SU-DHL-6 (cell line): ENCODE results near the gene BRD9.

Source experiments
- EZH2phosphoT487 ChIP-seq: fragments of 200-600 bp; sonication (generic), shearing (Covaris generic); conservative IDR thresholded peaks from 2 replicates; pipeline ENCODE4 v1.6.1; 2018; ENCODE audit warnings: mild to moderate bottlenecking, antibody characterized with exemption, low read length, moderate library complexity, mixed read lengths
- TF ChIP-seq, protein P1 (sequence below): fragments of 200-600 bp; sonication (generic); IDR thresholded peaks from one replicate; pipeline ENCODE4 v1.5.1; 2017; ENCODE audit warnings: antibody characterized with exemption, mild to moderate bottlenecking, low read length, moderate library complexity; ENCODE audit not compliant: insufficient read depth, poor library complexity, severe bottlenecking

DNA sequence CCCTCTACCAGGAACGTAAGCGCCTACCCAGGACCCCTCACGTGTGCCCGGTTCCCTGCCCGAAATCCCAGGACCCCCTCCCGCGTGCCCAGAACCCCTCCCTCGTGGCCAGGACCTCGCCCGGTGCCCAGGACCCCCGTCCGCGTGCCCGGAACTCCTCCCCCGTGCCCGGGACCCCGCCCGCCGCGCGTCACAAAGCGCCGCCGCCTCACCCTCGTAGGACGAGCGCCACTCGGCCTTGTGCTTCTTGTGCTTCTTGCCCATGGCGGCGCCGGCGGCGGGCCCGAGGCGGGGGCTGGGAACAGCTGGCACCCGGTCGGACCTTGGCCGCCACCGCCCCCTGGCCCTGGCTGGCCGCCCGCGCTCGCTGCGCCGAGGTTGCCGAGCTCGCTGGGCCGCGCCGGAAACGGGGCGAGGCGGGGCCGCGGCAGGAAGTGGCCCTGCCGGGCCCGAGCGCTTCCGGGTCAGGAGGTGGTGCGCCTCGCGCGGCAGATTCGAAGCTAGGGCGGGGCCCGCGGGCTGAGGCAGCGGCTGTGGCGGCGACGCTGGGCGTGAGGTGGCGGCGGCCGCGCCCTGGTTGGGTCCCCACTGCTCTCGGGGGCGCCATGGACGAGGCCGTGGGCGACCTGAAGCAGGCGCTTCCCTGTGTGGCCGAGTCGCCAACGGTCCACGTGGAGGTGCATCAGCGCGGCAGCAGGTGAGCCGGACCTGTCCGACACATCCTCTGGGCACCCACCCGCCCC, at the start of gene BRD9, which contains the start of gene TRIP13:
- TF ChIP-seq, protein P1, sequence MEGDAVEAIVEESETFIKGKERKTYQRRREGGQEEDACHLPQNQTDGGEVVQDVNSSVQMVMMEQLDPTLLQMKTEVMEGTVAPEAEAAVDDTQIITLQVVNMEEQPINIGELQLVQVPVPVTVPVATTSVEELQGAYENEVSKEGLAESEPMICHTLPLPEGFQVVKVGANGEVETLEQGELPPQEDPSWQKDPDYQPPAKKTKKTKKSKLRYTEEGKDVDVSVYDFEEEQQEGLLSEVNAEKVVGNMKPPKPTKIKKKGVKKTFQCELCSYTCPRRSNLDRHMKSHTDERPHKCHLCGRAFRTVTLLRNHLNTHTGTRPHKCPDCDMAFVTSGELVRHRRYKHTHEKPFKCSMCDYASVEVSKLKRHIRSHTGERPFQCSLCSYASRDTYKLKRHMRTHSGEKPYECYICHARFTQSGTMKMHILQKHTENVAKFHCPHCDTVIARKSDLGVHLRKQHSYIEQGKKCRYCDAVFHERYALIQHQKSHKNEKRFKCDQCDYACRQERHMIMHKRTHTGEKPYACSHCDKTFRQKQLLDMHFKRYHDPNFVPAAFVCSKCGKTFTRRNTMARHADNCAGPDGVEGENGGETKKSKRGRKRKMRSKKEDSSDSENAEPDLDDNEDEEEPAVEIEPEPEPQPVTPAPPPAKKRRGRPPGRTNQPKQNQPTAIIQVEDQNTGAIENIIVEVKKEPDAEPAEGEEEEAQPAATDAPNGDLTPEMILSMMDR, result no peak
- TF ChIP-seq EZH2phosphoT487, result no peak
